AG04450 (cell line): ENCODE data around the gene TCTN1. TPM values are rescaled to one million over a fixed set of nuclear protein-coding genes. Genes with fewer than 3 reads are reported as not detected.

Experiments
- CTCF ChIA-PET: fragments of 300-600, 350-600 bp; formaldehyde crosslinking; extraction: SDS; loops from one replicate; lab custom pipeline; 2022; ENCODE audit warnings: antibody characterized with exemption, inconsistent platforms; lab: Charles Lee
- POLR2A ChIA-PET: fragments of 350-600 bp; formaldehyde crosslinking; extraction: SDS; loops from one replicate; lab custom pipeline; 2021; ENCODE audit warnings: antibody characterized with exemption, inconsistent platforms; lab: Yijun Ruan, JAX
- DNase-seq: peaks from one replicate; pipeline ENCODE4 v3.0.0-alpha.2; 2011; ENCODE audit warnings: low read depth, low spot score
- H3K27ac ChIP-seq: one replicate; pipeline ENCODE4 v1.5.1; 2012; ENCODE audit warnings: low read depth, low read length, control low read depth
- H3K27me3 ChIP-seq: one replicate; pipeline ENCODE4 v1.6.0; 2012; ENCODE audit warnings: low read length; ENCODE audit not compliant: control insufficient read depth, insufficient read depth
- H3K4me3 ChIP-seq: 2 replicates; pipeline ENCODE4 v1.5.1; 2011; ENCODE audit warnings: mild to moderate bottlenecking, low read depth, low read length, control low read depth
- H3K9me3 ChIP-seq: 2 replicates; pipeline ENCODE4 v1.5.1; 2012; ENCODE audit warnings: low read length; ENCODE audit not compliant: control insufficient read depth, insufficient read depth
- CTCF ChIP-seq: IDR thresholded peaks from 2 replicates; pipeline ENCODE4 v1.5.1; 2011; ENCODE audit warnings: low read depth, low read length, control low read depth, inconsistent platforms
- polyA plus RNA-seq: library from polyadenylated mRNA; depleted of rRNA; stranded (reverse); fragments of >200 nt; gene quantifications from 2 replicates; pipeline ENCODE4 v1.2.3, GENCODE V29; 2011

TCTN1 gene
- polyA plus RNA-seq, 1 experiment = 35.4 TPM

GRCh38 chr12:110658242-110658641, 44.3 kb downstream of the TCTN1 start:
- no peaks in the 10 kb centered on the region for H3K27me3 ChIP-seq
- TF ChIP-seq CTCF = no peak
- POLR2A ChIA-PET = no interaction called here
- no peaks in the 10 kb centered on the region; the same call in 1 of the 2 replicates for H3K9me3 ChIP-seq
- CTCF ChIA-PET = interaction anchor here (1.1 kb wide), 1 partner anchor 19 kb away, joined by 3 read pairs; no protein-coding TSS in a partner anchor
- no peak overlapping the region for H3K4me3 ChIP-seq
- H3K27ac ChIP-seq = no peak overlapping the region
- DNase-seq = no peak

- Histone ChIP-seq H3K27ac (no peak overlapping the region), H3K27me3 (no peaks in the 10 kb centered on the region), H3K4me3 (no peak overlapping the region), H3K9me3 (no peaks in the 10 kb centered on the region; the same call in 1 of the 2 replicates)
- no peak for DNase-seq
- TF ChIP-seq CTCF = no peak
- ChIA-PET POLR2A (no interaction called here), CTCF (no interaction called here)
Observed at GRCh38 chr12:110658878-110659277, 44.9 kb downstream of the TCTN1 start.

GRCh38 chr12:110661337-110661972, 47.5 kb downstream of the TCTN1 start:
- Histone ChIP-seq H3K27ac (no peak overlapping the region), H3K9me3 (peaks cover 3% of the 10 kb centered on the region), H3K4me3 (no peak overlapping the region), H3K27me3 (no peaks in the 10 kb centered on the region)
- POLR2A ChIA-PET = no interaction called here
- no peak for DNase-seq
- CTCF ChIA-PET = no interaction called here
- no peak for TF ChIP-seq CTCF

- CTCF ChIA-PET = no interaction called here
- DNase-seq = no peak
- no peak for TF ChIP-seq CTCF
- Histone ChIP-seq H3K9me3 (peaks cover 3% of the 10 kb centered on the region), H3K27ac (no peak overlapping the region), H3K4me3 (no peak overlapping the region), H3K27me3 (peaks cover 3% of the 10 kb centered on the region)
- POLR2A ChIA-PET = no interaction called here
Observed at GRCh38 chr12:110666892-110667291, 53.0 kb downstream of the TCTN1 start.

- ChIA-PET CTCF (no interaction called here), POLR2A (no interaction called here)
- DNase-seq = no peak
- TF ChIP-seq CTCF = no peak
- Histone ChIP-seq H3K9me3 (peaks cover 3% of the 10 kb centered on the region), H3K4me3 (no peak overlapping the region), H3K27me3 (peaks cover 3% of the 10 kb centered on the region), H3K27ac (no peak overlapping the region)
Observed at GRCh38 chr12:110667671-110668070, 53.7 kb downstream of the TCTN1 start.
